HG03442 (cell line): ENCODE data around the gene DDX21.
"Not testable (repeated sequence)": the region's sequence is repeated elsewhere in the genome, so short reads cannot be mapped to it uniquely, and the experiment has no call there.

ENCODE experiments used
- ATAC-seq: cut with Tn5 transposase; IDR thresholded peaks from one replicate; pipeline ENCODE4 v1.9.1; 2021; ENCODE audit warnings: mild to moderate bottlenecking, moderate library complexity; ENCODE audit not compliant: unreplicated experiment

The DDX21 gene

GRCh38 chr10:68955832-68956532 lies at the start of gene DDX21:
Gene DDX21, plus strand, starts transcription at chr10:68956170. Its CDS starts 56 bp downstream, at chr10:68956226.
- ATAC-seq = peak; percentile 85

DNA sequence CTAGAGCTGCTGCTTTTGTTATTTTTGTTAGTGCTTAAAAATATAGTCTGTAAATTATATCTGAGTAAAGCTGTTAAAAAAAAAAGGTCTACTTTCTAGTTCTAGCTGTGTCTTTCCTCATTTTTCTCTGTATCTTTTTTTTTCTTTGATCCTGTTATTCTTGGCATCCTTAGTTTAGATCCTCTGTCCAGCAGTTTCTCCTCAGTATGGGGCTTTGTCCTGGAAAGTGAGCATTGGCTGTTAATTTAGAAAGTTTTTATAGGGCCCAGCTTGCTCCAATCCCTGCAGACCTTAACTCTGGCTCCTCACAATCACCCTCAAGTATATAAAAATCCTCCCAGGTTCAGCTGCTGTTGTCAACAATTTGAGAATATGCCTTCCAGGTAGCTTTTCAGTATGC lies 31.4 kb upstream of the DDX21 start:
- no peak for ATAC-seq

GRCh38 chr10:68925489-68925888 lies 30.5 kb upstream of the DDX21 start:
- no peak for ATAC-seq

GRCh38 chr10:68929157-68929556 lies 26.8 kb upstream of the DDX21 start:
- not testable (repeated sequence) for ATAC-seq

- ATAC-seq = not testable (repeated sequence)
Observed at GRCh38 chr10:68929888-68930287, 26.1 kb upstream of the DDX21 start.

- ATAC-seq = not testable (repeated sequence)
Observed at GRCh38 chr10:68932860-68933259, 23.1 kb upstream of the DDX21 start.

GRCh38 chr10:68934994-68935393 lies 21.0 kb upstream of the DDX21 start:
- ATAC-seq = no peak

GRCh38 chr10:68938117-68938516 lies 17.9 kb upstream of the DDX21 start:
- no peak for ATAC-seq

GRCh38 chr10:68938884-68939283 lies 17.1 kb upstream of the DDX21 start:
- ATAC-seq = no peak

DNA sequence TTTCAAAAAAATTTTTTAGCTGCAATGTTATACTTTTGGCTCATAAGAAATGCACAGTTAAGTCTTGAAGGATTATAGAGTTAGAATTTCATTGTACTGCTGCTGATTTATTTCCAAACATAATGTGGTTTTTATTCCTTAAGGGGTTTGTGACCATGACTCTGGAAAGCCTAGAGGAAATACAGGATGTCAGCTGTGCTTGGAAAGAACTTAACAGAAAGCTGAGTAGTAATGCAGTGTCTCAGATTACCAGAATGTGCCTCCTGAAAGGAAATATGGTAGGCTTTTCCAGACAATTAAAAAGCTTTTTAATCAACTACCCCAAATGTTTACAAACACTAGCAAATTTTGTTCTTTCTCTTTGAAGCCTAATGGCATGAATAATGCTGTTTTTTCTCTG lies 15.1 kb upstream of the DDX21 start:
- not testable (repeated sequence) for ATAC-seq

- no peak for ATAC-seq
Observed at GRCh38 chr10:68950598-68950997, 5.4 kb upstream of the DDX21 start.

GRCh38 chr10:68954904-68955303 lies 1.1 kb upstream of the DDX21 start:
- no peak for ATAC-seq

GRCh38 chr10:68955355-68955831 lies 577 bp upstream of the DDX21 start:
- ATAC-seq = no peak

DNA sequence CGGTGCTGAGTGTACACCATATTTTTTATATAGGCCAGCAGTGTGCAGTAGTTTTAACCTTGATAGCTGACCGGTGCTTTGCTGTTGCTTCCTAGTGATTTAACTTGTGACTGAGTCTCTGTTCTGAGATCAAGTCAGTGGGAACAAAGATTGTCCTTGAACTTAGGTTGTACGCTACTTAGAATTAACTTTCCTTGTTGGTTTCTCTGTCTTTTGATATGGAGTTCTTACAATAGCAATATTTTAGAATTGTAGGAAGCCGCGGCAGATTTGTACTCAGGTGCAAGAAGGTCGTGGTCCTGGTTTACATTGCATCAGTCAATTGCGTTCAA lies 1.3 kb downstream of the DDX21 start:
- ATAC-seq = no peak

GRCh38 chr10:68957654-68958053 lies 1.7 kb downstream of the DDX21 start:
- no peak for ATAC-seq

DNA sequence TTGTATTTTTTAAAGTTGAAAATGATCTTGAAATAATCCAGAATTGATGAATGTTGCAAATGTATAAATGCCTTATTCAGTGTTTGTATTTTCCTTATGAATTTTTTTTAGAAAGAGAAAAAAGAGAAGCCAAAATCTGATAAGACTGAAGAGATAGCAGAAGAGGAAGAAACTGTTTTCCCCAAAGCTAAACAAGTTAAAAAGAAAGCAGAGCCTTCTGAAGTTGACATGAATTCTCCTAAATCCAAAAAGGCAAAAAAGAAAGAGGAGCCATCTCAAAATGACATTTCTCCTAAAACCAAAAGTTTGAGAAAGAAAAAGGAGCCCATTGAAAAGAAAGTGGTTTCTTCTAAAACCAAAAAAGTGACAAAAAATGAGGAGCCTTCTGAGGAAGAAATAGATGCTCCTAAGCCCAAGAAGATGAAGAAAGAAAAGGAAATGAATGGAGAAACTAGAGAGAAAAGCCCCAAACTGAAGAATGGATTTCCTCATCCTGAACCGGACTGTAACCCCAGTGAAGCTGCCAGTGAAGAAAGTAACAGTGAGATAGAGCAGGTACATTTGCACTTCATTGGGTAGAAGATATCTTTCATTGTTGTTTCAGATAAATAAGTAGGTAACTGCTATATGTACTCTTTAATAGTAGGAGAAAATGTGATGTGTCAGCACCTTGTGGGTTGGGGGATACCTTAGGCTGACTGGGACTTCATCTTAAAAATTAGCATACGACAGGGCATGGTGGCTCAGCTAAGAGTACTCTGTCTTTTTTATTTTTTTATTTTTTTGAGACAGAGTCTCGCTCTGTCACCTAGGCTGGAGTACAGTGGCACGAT lies 3.9 kb downstream of the DDX21 start:
- ATAC-seq = no peak

DNA sequence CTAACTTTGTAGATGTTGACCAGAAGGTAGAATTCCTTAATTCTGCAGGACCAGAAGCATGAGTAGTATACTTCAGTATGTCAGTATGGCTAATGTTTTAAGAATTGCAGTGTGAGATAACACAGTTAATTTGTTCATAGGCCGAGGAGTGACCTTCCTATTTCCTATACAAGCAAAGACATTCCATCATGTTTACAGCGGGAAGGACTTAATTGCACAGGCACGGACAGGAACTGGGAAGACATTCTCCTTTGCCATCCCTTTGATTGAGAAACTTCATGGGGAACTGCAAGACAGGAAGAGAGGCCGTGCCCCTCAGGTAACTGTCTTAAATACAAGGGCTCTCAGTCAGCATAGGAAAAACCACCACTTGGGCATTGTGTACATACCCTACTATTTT lies 7.2 kb downstream of the DDX21 start:
- ATAC-seq = no peak

DNA sequence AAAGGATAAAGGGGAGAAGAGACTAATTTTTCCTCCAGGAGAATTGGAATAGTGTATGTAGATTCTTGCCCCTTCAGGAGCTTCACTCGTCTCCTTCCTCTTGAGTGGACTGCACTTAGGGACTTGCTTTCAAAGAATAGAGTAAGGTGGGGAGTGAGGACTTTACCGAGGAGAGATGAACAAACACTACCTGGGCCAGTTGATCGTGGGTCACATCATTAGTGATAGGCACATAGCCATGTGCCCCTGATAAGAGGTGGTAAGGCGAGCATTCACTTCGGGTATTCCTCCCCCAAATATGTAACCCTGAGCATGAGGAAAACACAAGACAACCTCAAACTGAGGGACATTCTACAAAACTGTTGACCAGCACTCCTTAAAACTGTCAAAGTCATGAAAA lies 18.0 kb downstream of the DDX21 start:
- ATAC-seq = no peak

- not testable (repeated sequence) for ATAC-seq
Observed at GRCh38 chr10:68975936-68976473, 20.0 kb downstream of the DDX21 start.

- not testable (repeated sequence) for ATAC-seq
Observed at GRCh38 chr10:68979738-68980137, 23.8 kb downstream of the DDX21 start.

- no peak for ATAC-seq
Observed at GRCh38 chr10:68981074-68981473, 25.1 kb downstream of the DDX21 start.

DNA sequence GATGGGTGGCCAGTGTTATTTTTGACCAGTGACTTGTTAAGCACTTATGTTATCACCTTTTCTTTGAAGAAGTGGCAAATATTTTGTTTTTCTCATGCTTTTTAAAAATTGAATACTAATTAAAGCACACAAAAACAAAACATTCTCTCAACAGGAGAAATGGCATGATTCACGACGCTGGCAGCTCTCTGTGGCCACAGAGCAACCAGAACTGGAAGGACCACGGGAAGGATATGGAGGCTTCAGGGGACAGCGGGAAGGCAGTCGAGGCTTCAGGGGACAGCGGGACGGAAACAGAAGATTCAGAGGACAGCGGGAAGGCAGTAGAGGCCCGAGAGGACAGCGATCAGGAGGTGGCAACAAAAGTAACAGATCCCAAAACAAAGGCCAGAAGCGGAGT lies 26.4 kb downstream of the DDX21 start:
- ATAC-seq = no peak
